CD4-positive, alpha-beta T cell treated with Interleukin-17A for 4 hours (primary cell): ENCODE measurements around the gene SZT2.
"Not testable (repeated sequence)": the region's sequence is repeated elsewhere in the genome, so short reads cannot be mapped to it uniquely, and the experiment has no call there.

Source experiments
- DNase-seq: peaks from one replicate; pipeline ENCODE4 v3.0.0-alpha.2; 2020; ENCODE audit warnings: mixed read lengths

Gene SZT2

DNA sequence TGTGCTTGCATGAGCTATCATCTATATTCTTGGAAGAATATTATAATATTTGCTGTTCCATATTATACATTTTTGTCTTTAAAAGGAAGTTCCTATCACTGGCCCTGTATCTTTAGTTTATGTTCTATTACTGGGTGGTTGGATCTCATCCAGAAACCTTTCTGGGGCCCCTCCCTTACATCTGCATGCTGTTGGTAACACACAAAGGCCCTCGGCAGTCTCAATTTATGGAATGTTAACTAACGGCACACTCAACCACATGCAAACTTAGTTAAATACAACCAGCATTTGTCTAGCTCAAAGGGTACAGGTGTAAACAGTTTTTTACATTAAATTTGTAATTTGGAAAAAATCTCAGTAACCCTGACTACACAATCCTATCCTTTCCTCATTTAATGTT is 73.8 kb downstream of the SZT2 start:
- DNase-seq: no peak

DNA sequence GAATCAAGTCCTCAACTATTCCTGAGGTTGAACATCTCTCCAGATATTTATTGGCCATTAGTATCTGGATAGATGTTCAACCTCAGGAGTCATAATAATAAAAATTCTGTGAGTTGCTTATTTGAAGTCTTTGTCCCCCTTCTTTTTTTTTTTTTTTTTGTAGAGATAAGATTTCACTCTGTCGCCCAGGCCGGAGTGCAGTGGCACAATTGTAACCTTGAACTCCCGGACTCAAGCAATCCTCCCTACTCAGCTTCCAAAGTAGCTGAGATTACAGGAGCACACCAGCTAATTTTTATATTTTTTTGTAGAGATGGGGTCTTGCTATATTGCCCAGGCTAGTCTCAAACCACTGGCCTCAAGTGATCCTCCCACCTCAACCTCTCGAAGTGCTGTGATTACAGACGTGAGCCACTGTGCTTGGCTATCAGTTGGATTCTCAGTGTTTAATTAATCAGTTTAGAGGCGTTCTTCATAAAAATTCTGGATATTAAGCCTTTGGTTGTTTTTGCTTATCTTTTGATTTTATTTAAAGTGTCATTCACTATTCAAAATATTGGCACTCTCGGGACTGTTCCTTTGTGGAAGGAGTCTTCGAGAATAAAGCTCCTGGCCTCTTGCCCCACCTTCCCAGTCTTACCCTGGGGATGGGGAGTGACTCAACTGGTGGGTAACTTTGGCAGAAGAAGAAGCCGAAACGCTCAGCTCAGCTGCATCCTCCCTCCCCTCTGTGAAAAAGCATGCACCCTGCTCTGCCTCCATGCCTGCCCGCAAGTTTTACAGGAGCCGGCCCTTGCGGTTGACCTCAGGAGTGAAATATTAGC is 75.2 kb downstream of the SZT2 start:
- DNase-seq: no peak

DNA sequence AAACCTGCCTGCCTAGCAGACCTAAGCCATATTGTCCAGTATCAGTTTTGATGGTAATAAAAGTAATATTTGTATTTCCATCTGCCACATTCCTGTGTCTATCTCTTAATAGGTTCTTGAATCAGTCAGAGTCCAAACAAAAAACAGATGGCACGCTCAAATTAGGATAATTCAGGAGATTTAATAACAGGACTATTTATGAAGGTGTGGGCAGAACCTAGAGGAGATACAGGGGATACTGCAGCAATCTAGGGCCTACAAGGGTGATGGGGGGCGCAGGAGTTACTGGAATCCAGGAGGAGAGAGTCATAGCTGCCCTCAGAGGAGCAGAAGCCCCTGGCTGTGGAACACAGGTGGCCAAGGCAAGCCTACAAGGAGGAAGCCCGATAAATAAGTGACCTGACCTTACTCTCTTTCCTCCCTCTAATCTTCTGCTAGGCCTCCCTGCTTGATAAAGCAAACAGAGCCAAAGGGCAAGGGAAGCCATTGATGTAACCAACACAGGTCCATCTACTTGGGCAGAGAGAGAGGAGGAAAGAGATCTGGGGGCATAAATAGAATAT is 75.9 kb downstream of the SZT2 start:
- no peak for DNase-seq

DNA sequence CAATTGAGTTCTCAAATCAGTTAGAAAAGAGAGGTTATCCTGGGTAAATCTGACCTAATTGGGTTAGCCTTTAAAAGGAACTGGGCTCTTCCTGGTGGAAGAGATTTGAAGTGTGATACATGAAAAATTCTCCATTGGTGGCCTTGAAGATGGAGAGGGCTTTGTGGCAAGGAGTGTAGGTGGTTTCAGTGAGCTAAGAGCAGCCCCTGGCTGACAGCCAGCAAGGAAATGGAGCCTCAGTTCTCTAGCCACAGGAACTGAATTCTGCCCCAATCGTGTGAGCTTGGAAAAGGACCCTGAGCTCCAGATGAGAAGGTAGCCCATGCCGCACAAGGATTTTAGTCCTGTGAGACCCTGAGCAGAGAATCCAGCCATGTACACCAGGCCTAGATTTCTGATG is 76.7 kb downstream of the SZT2 start:
- DNase-seq: no peak

DNA sequence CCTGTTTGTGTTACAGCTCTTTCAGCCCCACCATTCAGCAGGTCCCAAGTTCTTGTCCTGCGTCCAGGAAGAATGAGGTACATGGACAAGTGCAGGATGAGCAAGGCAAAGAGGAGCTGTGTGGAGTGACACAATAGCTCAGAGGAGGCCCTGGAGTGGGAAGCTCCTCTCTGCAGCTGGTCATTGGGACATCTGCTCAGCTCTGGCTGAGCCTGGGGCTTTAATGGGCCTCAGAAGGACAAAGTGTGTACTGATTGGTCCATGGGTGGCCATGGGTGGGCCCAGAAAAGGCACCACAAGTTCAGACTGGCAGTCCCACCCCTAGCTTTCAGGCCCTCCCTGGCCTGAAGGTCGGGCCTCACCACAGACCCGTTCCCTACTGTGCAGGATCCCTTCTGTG is 78.7 kb downstream of the SZT2 start:
- no peak for DNase-seq

DNA sequence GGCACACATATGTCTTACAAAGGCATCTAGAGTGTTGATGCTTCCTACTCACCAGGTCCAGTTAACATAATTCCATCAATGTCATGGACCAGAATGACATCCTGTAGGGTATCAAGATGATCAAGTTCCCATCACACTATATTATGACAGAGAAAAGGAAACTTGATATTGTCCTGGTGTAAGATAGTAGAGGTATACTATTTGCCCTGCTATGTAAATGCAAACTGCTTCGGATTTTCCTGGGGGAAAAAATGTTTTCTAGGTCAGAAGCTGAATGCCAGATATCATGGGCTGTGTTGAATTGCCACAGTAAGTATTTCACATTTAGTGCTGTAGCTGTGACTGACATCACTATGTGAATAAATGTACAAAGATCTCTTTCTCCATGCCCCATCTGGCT is 80.2 kb downstream of the SZT2 start:
- no peak for DNase-seq

DNA sequence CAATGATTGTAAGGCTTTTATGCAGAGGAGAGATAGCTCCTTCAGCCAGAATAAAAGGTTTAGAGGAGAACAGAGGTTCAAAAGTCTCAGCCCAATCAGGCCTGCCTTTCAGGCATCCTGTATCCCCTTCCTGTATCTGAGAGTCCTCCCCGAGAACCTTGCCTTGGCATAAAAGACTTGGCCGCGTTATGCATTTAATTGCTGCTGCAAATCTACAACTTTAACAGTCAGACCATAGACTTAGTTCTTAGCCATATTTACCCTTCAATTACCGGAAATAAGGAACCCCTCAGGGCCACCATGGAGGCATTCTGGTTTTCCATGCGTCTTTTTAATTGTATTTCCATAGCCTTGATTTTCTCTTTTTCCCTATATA is 82.4 kb downstream of the SZT2 start:
- no peak for DNase-seq

DNA sequence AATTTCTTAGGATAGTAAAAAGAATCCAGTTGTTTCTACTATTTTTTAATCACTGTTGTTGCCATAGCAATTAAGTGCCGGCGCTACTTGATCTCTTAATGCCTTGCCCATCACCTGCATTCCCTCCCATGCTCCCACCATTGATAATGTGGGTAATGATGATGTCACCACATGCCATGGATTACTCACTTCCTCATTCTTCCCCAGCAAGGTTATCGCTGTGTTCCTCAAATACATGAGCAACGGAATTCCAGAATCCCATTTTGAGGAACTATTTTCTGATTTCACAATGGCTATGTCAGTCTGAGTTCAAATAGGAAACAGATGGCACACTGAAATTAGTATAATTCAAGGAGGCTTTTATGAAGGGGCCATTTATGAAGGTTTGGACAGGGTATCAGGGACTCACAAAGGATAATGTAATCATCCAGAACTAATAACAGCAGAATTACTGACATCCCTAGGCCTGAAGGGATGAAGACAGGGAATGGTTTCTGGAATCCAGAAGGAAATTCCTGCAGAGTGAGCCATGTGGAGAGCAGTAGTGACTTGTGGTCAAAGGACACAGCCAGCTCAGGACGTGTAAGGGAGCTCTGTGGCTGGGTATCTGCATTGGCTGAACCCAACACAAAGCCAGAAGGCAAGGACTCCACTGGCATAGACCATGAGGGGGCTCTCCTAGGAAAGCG is 82.9 kb downstream of the SZT2 start:
- DNase-seq: not testable (repeated sequence)

DNA sequence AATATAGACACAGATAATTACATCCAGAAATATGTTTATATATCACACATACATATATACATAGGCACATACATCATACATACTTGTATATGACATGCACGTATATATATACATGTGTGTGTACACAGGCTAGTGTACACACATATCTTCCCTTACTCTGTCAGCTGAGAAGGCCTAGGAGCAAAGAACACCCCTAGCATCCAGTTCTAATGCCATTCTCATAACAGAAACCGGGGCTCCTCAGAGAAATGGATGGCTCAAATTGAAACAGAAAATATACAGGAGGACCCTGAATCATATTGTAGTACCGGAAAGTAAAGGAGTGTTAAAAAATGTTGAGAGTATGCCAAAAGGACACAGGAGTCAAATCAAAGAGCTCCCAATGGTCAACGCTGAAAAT is 83.8 kb downstream of the SZT2 start:
- DNase-seq: no peak

DNA sequence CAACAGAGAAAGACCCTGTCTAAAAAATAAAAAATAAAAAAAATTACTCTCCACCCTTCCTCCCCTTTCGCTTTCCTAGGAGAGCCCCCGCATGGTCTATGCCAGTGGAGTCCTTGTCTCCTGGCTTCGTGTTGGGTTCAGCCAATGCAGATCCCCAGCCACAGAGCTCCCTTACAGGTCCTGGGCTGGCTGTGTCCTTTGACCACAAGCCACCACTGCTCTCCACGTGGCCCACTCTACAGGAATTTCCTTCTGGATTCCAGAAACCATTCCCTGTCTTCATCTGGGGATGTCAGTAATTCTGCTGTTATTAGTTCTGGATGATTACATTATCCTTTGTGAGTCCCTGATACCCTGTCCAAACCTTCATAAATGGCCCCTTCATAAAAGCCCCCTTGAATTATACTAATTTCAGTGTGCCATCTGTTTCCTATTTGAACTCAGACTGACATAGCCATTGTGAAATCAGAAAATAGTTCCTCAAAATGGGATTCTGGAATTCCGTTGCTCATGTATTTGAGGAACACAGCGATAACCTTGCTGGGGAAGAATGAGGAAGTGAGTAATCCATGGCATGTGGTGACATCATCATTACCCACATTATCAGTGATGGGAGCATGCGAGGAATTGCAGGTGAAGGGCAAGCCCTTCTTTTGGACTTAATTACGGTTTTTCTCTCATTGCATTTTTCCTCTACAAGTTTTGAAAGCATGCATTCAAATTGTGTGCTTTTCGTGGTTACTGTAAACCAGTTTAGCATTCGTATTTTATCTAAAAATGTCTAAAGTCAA is 86.1 kb downstream of the SZT2 start:
- DNase-seq: not testable (repeated sequence)

DNA sequence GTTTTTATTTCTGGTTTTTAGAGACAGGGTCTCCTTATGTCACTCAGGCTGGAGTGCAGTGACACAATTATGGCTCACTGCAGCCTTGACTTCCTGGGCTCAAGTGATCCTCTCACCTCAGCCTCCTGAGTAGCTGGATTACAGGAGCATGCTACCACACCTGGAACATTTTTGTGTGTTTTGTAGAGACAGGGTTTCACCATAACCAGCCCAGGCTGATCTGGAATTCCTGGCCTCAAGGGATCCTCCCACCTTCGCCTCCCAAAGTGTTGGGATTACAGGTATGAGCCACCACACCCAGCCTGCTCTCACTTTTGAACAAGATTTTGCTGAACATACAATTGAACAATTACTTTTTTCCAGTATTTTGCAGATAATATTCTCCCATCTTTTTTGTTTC is 88.0 kb downstream of the SZT2 start:
- no peak for DNase-seq

DNA sequence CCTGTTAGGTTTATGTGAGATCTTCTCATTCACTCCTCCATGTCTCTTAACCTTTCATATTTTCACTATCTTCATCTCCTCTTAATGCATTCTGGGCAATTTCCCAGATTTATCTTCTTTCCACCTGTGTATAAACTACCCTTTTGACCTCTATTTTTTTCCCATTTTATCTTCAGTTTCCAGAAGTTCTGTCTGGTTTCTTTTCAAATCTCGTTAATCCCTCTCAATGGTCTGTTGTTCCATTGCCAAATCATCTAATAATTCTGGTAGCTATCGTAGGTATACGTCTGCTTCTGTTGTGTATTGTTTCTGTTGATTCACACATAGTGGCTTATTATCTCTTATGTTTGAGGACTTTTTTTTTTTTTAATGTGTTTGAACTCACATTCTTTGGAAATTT is 89.7 kb downstream of the SZT2 start:
- no peak for DNase-seq

DNA sequence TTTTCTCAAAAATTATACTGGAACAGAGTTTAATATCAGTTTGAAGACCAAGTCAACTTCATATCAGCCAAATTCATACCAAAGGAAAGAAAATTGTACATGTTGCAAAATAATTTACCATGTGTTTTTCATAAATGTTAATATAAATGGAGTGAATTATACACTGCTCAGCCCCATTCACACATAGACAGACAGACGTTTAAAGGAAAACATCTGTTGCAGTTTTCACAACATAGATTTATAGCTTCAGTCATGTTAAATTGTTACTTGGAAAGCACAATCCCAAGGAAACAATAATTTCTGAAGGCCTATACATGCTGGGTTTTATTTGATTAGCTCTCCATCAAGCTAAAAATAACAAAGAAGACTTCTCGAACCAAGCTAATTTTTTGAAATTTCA is 91.8 kb downstream of the SZT2 start:
- no peak for DNase-seq

DNA sequence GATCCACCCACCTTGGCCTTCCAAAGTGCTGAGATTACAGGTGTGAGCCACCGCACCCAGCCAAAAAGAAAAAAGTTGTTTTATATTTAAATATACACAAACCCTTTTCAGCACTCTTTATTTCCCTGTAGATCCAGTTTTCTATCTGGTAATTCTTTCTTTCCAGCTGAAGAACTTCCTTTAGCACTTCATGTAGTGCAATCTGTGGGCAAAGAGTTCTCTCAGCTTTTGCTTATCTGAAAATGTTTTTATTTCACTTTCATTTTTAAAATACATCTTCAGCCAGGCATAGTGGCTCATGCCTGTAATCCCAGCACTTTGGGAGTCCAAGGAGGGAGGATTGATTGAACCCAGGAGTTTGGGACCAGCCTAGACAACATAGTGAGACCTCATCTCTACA is 92.5 kb downstream of the SZT2 start:
- no peak for DNase-seq

DNA sequence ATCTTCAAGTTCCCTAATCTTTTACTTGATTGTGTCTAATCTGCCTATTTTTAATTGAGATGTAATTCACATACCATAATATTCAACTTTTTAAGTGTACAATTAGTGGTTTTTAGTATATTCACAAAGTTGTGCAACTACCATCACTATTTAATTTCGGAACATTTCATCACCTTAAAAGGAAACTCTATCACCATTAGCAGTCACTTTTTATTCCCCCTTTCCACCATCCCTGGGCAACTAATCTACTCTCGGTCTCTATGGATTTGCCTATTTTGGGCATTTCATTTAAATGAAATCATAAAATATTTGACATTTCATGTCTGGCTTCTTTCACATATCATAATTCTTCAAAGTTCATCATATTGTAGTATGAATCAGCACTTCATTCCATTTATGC is 94.7 kb downstream of the SZT2 start:
- no peak for DNase-seq

DNA sequence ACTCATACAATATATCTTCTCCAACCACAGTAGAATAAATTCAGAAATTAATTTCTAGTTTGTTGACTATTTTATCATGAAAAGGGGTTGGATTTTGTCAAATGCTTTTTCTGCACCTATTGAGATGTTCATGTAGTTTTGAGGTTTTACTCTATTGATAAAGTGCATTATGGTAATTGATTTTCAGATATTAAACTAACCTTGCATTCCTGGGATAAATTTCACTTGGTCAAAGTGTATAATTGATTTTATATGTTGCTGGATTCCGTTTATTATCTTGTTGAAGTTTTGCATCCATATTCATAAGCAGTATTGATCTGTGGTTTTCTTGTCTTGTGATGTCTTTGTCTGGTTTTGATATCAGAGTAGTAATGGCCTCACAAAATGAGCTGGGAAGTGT is 98.5 kb downstream of the SZT2 start:
- DNase-seq: no peak

DNA sequence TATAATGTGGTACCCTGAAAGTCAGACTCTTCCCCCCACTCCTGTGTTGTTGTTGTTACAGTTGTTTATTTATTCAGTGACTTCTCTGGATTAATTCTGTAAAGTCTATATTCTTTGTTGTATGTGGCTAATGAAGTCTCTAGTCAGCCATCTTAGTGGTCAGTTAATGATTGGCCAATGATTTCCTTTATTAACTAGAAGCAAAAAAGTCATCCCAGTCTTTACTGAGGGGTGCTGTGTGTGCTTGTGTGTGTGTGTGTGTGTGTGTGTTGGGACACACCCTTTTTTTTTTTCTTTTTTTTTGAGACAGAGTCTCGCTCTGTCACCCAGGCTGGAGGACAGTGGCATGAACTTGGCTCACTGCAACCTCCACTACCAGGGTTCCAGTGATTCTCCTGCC is 101.4 kb downstream of the SZT2 start:
- no peak for DNase-seq

DNA sequence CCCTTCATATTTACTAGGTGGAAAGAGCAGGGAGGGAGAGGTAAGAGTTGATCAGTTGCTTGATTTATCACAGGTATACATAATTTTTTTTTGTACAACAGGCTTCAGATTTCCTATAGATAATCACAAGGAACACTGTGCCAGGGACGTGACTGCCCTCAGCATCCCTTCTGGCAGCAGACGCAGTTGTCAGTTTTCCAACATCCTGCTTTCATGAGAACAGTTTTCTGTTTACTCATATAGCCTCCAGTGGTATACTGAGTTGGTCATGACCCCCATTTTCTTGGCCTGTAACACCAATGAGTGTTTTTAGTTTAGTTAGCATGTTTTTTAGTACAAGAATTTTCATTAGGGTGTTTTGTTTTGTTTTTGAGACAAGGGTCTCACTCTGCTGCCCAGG is 103.1 kb downstream of the SZT2 start:
- DNase-seq: no peak

DNA sequence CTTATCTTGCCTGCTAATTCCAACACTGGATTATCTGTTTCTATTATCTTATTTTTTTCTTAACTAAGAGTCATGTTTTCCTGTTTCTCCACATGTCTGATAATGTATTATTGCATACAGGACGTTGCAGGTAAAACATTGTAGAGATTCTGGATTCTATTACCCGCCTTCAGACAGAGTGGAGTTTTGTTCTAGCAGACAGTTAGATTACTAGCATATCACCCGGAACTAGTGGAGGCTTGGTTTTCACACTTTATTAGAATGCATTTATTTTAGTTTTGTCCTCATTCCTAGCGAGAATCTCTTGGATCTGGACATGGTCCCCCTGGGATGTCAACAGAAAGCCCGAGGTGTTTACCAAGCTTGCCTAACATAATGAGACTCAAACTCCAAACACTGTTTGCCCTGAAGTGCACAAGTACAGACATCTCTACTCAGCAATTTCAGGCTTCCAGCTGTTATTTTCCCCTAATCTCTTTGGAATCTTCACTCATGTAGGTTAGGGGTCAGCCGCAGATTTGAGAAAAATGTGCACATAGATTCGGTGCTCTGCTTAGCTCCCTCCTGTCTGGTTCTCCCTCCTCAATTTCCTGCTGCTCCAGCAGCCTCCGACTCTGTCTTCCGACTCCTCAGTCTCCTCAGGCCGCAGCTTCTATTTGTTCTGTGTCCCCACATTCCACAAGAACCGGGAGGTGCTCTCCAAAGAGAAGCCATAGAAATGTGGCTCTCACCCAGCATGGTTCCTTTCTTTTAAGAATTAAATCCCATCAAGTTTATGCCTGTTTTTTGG is 104.2 kb downstream of the SZT2 start:
- DNase-seq: no peak

DNA sequence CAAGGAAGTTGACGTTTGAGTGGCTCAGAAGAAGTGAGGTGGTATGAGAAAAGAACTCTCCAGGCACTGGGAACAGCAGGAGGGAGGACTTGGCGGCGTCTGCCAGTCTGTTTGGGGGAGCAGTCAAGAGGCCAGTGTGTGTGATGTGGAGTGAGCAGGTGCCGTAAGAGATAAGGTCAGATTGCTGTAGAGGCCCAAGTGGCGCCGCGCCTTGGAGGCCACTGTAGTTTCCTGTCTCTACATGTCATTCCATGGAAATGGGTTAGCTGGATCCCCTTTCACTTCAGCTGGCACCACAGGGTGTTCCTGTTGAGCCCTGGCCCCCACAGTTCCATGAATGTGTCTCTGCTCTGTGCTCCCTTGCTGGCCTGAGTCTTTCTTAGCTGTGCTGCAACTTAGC is 105.5 kb downstream of the SZT2 start:
- no peak for DNase-seq

DNA sequence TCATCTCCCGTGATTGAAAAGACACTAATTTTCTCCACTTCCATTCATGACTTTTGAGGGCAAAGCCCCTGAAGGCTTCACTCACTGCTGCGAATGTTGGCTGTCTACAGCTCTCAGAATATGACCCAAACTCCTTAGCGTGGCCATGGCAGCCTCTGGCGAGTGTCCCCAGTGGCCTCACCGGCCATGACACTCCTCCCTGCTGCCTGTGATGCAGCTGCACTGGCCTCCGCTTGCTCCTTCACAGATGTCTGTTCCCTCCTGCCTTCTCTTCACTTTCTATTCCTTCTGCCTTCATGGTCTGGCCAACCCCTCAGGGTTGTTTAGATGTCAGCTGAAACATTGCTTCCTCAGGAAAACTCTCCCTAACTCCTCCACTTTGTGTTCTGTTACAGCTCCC is 110.2 kb downstream of the SZT2 start:
- no peak for DNase-seq

DNA sequence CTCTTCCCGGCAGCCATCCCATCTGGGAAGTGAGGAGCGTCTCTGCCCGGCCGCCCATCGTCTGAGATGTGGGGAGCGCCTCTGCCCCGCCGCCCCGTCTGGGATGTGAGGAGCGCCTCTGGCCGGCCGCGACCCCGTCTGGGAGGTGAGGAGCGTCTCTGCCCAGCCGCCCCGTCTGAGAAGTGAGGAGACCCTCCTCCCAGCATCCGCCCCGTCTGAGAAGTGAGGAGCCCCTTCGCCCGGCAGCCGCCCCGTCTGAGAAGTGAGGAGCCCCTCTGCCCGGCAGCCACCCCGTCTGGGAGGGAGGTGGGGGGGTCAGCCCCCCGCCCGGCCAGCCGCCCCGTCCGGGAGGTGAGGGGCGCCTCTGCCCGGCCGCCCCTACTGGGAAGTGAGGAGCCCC is 112.1 kb downstream of the SZT2 start:
- DNase-seq: not testable (repeated sequence)

DNA sequence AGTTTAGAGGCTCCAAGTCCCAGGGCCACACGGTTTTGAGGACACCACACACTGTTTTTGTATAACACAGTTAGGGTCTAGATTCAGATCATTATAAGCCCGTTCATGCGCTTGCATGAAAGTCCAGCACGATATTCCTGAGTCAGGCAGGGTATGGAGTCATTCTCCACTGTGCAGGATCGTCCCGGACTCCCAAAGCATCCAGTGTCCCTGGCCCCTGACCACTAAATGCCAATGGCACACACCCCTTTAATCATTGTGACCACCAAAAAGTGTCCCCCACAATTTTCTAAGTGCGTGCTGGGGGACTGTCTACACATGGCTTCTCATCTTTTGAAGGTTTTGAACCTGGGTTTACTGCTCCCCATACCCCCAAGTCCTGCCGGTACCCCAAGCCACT is 113.8 kb downstream of the SZT2 start:
- DNase-seq: no peak
